IPS-20b (cell line): ENCODE results near the gene PARL.
A peak's percentile ranks its signal among the peaks of the same experiment; 100 is the strongest.

ENCODE experiments used
- H3K27ac ChIP-seq: one replicate; pipeline ENCODE4 v1.5.1; 2013; ENCODE audit warnings: low read length
- H3K27me3 ChIP-seq: 2 replicates; pipeline ENCODE4 v1.6.1; 2013; ENCODE audit warnings: mild to moderate bottlenecking, low read length, inconsistent platforms; ENCODE audit not compliant: insufficient read depth
- H3K36me3 ChIP-seq: 2 replicates; pipeline ENCODE4 v1.6.1; 2013; ENCODE audit warnings: low read depth, mild to moderate bottlenecking, inconsistent platforms, low read length, moderate library complexity; ENCODE audit not compliant: insufficient read depth
- H3K4me1 ChIP-seq: 2 replicates; pipeline ENCODE4 v1.6.1; 2013; ENCODE audit warnings: mild to moderate bottlenecking, control low read depth, inconsistent platforms, low read length, moderate library complexity; ENCODE audit not compliant: insufficient read depth
- H3K4me3 ChIP-seq: 2 replicates; pipeline ENCODE4 v1.5.1; 2013; ENCODE audit warnings: mild to moderate bottlenecking, low read length, inconsistent platforms
- H3K9ac ChIP-seq: 2 replicates; pipeline ENCODE4 v1.6.1; 2013; ENCODE audit warnings: low read depth, mild to moderate bottlenecking, inconsistent platforms, low read length, moderate library complexity
- H3K9me3 ChIP-seq: 2 replicates; pipeline ENCODE4 v1.6.1; 2013; ENCODE audit warnings: mild to moderate bottlenecking, low read depth, low read length, inconsistent platforms; ENCODE audit not compliant: insufficient read depth

The PARL gene

DNA sequence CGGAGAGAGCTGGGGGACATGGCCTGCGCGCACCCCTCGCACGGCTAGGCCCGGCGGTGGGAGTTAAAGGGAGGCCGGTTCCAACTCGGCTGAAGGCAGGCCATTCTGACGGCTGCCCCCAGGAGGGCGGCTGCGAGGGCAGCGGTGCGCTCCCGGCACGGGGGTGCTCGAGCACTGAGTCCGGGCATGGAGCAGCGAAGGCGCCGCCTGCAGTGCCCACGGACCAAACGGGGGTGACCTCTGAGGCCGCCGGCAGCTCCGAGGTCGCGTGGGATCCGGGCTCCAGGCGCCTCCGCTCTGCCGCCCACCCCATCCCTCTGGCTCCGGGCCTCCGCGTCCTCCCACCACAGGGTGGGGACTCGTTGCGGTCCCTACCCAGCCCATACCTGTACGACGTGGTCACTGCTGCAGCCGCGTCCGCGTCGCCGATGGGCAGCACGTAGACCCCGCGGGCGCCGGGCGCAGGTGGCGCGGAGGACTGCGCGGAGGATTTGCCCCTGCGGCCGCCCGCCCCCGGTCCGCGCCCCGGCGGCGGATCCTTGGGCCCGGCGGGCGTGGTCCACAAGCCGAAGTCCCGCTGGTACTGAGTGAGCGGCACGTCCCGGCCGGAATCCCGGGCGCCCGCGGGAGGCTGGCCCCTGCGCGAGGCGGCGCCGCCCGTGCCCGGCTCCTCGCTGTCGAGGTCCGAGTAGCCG, 59.8 kb downstream of the PARL start:
- H3K9me3 ChIP-seq = no peaks in the 10 kb centered on the region
- H3K9ac ChIP-seq = peak overlapping the region; percentile 27; the same call in 1 of the 2 replicates
- H3K27me3 ChIP-seq = peaks cover 17% of the 10 kb centered on the region
- H3K36me3 ChIP-seq = peaks cover 10% of the 10 kb centered on the region
- H3K4me1 ChIP-seq = peaks cover 3% of the 10 kb centered on the region; the same call in 1 of the 2 replicates
- H3K4me3 ChIP-seq = peak overlapping the region; percentile 65
- H3K27ac ChIP-seq = no peak overlapping the region

DNA sequence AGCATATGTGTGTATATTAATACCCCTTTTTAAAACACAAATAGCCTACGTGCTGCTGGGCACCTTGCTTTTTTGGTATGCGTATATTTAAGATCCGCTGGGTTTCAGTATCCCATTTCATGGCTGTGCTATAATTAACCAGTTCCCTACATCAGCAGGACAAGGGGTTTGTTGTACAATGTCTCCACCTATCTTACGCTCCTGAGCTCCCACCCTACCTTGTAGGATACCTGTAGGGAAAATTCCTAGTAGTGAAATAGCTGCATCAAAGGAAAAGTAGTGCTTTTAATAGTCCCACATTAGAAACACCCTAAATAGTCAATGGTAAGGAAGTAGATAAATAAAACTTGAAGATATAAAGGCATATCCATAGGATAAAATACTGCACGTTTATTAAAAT, 60.7 kb downstream of the PARL start:
- Histone ChIP-seq H3K4me3 (peak overlapping the region; percentile 65), H3K9ac (no peak overlapping the region), H3K36me3 (peaks cover 9% of the 10 kb centered on the region; the same call in 1 of the 2 replicates), H3K9me3 (no peaks in the 10 kb centered on the region), H3K4me1 (peaks cover 3% of the 10 kb centered on the region; the same call in 1 of the 2 replicates), H3K27me3 (peaks cover 17% of the 10 kb centered on the region), H3K27ac (no peak overlapping the region)

DNA sequence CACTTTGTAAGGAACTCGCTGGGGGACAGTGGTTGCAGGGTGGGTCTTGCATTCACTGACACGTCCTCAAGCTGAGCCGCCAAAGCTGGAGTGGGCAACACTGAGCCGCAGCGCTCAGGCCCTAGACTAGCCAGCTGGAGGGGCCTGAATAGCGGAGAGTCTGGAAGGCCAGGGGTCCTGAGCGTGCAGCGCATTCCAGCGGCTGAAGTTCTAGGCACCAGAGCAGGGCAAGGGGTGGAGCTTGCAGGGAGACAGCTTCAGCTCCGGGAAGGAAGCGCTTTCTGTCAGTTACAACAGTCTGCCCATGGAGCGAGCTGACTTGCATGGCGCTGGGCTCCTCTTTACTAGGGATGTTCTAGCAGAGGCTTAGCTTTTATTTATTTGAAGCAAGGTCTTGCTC, 62.0 kb downstream of the PARL start:
- Histone ChIP-seq H3K27ac (no peak overlapping the region), H3K9ac (no peak overlapping the region), H3K4me1 (peaks cover 3% of the 10 kb centered on the region; the same call in 1 of the 2 replicates), H3K4me3 (no peak overlapping the region), H3K36me3 (no peaks in the 10 kb centered on the region), H3K9me3 (no peaks in the 10 kb centered on the region), H3K27me3 (peaks cover 17% of the 10 kb centered on the region)

DNA sequence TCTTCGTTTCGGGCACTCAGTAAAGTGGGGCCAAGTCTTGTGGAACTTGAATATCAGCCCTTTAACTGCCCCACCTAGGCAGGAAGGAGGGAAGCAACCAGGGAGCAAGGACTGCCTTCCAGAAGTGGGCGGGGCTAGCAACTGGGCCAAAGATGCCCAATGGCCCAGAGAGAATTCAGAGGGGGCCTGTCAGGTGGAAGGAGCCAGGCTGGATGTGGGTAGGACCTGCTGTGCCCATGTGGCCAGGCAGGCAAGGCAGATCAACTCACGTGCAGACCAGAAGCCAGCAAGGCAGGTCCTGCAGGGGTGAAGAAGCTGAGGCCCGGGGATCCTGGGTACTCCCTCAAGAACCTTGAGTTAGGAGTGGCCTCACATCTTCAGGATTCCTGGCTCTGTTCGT, 64.8 kb downstream of the PARL start:
- no peak overlapping the region for H3K4me3 ChIP-seq
- H3K27ac ChIP-seq = no peak overlapping the region
- no peaks in the 10 kb centered on the region for H3K9me3 ChIP-seq
- H3K9ac ChIP-seq = no peak overlapping the region
- peaks cover 12% of the 10 kb centered on the region for H3K36me3 ChIP-seq
- peaks cover 16% of the 10 kb centered on the region for H3K27me3 ChIP-seq
- peaks cover 3% of the 10 kb centered on the region; the same call in 1 of the 2 replicates for H3K4me1 ChIP-seq

DNA sequence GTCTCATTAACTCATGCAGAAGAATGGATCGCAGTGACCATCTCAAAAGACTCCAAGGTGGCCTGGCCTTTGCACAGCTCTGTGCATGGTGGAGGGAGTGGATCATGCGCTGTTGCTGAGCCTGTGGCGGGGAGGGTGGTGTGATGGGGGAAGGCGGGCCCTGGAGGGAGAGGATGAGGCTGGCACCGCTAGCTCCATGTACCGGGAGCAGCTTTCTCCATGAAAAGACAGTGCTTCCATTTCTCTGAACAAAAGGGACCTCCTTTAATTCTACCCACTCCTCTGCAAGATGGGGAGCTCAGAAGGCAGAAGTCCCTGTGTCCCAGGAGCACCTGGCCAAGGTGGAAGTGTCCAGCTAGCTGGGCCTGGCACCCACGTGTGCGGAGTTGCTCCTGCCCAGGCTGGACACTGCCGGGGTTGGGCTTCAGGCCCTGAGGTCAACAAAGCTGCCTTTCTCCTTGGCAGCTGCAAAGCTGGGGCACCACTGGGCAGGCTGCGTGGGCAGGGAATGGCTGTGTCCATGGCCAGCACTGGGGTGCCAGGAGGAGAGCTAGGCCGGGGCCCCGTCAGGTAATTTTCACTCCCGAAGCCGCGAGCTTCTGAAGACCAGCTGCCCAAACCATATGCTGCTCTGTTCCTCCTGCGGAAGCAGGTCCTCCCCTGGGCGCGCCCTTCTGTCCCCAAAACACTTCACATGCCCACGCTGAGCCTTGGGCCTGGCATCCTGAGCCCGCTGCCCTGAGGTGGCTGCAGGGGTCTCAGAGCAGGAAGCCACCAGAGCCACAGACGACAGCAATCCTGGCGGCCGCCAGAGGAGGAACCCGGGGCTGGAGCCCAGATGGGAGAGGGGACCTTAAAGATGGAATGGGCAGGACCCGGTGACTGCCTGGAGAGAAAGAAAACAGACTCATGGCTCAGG, 65.7 kb downstream of the PARL start:
- H3K4me1 ChIP-seq = no peaks in the 10 kb centered on the region
- H3K9ac ChIP-seq = no peak overlapping the region
- H3K36me3 ChIP-seq = peaks cover 12% of the 10 kb centered on the region
- no peak overlapping the region for H3K27ac ChIP-seq
- H3K4me3 ChIP-seq = no peak overlapping the region
- H3K9me3 ChIP-seq = no peaks in the 10 kb centered on the region
- peaks cover 8% of the 10 kb centered on the region for H3K27me3 ChIP-seq

DNA sequence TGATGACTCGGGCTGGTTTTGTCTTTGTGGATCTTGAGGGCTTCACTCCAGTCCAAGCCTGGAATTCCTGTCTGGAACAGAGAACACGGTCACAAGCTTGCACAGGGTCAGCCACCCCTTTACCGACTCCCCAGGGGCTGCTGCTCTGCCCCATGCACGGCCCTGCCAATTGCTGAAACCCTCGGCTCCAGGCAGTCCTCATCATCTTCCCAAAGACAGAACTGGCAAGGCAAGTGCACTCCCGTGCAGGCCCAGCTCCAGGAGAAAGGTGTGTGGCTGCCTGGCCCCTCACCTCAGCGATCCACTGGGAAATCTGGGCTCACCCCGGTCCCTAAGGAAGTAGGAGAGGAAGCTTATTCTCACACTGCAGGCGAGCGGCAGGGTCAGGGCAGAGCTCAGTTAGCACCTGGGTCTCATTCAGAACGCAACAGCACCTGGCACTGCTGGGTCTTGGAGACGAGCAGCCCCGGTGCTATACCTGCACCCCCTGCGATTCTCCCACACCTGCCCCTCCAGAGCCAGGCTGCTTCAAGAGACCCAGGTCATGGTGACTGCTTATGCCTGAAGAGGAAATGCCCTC, 66.5 kb downstream of the PARL start:
- Histone ChIP-seq H3K27me3 (no peaks in the 10 kb centered on the region; the same call in 1 of the 2 replicates), H3K36me3 (peaks cover 12% of the 10 kb centered on the region), H3K4me3 (no peak overlapping the region), H3K4me1 (no peaks in the 10 kb centered on the region), H3K27ac (no peak overlapping the region), H3K9me3 (no peaks in the 10 kb centered on the region), H3K9ac (no peak overlapping the region)

DNA sequence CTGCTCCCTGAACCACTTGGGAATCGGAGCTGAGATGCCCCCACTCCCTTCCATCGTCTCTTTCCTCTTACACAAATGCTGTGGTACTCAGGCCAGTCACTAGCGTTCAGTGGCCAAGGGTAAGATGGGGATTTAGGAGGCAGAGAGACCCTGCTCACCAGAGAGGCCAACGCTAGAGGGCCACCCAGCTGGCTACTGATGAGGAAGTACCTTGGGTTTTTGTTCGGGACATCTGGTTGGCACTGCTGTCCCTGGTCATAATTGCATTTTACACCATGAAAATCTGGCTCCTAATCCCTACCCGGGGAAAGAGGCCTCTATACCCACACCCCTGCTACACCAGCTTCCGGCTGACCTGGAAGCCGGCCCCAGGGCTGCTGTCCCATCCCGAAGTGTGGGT, 67.0 kb downstream of the PARL start:
- peaks cover 14% of the 10 kb centered on the region for H3K36me3 ChIP-seq
- H3K4me3 ChIP-seq = no peak overlapping the region
- no peaks in the 10 kb centered on the region for H3K27me3 ChIP-seq
- no peak overlapping the region for H3K9ac ChIP-seq
- no peak overlapping the region for H3K27ac ChIP-seq
- no peaks in the 10 kb centered on the region for H3K9me3 ChIP-seq
- H3K4me1 ChIP-seq = no peaks in the 10 kb centered on the region

DNA sequence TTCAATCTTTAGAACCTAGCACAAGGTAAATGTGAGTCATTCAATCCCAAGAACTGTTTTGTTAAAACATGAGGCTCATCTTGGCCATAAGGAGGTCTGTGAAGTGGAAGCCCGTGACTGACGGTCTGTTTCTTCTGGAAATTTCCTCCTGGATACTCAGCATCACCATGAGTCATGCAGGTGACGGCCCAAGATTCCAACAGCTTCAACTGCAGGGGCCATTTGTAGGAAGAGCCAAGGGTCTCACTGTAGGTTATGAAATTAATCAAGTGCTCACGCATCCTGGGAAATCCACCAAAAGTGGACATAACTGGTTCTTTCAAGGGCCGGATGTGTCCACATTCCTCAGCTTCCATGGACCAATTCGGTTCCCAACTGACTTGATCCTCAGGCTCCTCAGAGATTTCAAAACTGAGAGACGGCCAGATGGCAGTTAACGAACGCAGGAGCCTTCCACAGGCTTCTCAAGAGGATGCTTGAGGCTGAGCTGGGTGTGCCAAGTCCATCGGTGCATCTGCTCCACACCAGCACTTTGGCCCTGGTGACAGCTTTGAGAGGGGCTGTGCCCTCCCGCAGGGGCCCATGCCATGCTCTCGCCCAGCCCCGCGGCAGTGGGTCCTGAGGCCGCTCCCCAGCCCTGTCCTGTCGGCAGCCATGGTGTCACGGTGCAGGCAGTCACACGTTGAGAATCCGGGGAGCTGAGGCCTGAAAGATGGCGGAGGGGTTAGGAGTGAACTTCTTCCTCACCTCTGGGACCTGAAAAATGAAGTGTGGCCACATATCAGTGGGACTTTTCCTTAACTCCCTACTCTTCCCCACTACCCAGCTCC, 67.8 kb downstream of the PARL start:
- peaks cover 20% of the 10 kb centered on the region for H3K36me3 ChIP-seq
- no peak overlapping the region for H3K4me3 ChIP-seq
- no peak overlapping the region for H3K27ac ChIP-seq
- no peaks in the 10 kb centered on the region for H3K27me3 ChIP-seq
- no peaks in the 10 kb centered on the region for H3K4me1 ChIP-seq
- no peaks in the 10 kb centered on the region for H3K9me3 ChIP-seq
- no peak overlapping the region for H3K9ac ChIP-seq

DNA sequence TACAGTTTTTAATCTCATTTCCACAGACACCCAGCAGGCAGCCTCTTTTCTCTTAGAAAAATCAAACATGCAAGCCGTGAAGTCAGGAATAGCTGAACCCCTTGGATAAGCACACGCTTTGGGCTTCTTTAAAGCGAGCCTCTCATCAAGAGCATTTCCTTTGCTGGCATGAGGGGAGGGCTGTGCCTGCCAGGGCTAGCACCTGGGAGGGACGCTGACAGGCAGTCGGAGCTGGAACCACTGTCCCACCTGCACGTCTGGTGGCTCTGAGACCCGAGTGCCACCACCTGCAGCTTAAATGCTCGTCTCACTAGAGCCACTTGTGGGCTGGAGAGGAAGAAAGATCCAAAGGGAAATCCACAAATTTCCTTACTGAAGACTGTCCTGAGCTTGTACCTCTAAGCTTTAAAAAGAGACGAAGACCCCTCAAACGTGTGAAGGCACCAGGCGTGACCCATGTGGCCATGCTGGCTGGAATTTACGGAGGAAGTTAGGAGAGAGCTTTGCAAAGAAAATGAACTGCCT, 68.7 kb downstream of the PARL start:
- no peaks in the 10 kb centered on the region for H3K9me3 ChIP-seq
- no peaks in the 10 kb centered on the region for H3K27me3 ChIP-seq
- H3K27ac ChIP-seq = no peak overlapping the region
- H3K4me1 ChIP-seq = no peaks in the 10 kb centered on the region
- H3K36me3 ChIP-seq = peaks cover 29% of the 10 kb centered on the region
- H3K9ac ChIP-seq = no peak overlapping the region
- no peak overlapping the region for H3K4me3 ChIP-seq

DNA sequence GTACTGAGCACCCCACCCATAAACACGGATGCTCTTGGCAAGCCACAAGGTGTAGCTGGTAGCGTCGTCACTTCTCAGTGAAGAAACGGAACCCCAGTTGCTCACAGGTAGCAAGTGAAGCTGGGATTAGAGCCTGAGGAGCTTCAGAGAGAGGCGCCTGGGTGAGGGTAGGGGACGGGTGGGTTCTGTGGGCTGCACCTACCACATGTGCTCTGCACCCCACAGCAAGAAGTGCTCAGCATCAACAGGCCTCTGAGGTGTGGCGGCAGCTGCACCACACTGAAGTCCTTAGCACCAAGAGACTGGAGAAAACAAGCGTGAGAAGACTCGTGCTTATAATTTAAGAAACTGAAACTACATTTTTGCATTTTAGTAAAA, 69.1 kb downstream of the PARL start:
- Histone ChIP-seq H3K36me3 (peaks cover 34% of the 10 kb centered on the region), H3K9ac (no peak overlapping the region), H3K4me1 (no peaks in the 10 kb centered on the region), H3K9me3 (no peaks in the 10 kb centered on the region), H3K27ac (no peak overlapping the region), H3K4me3 (no peak overlapping the region), H3K27me3 (no peaks in the 10 kb centered on the region)

DNA sequence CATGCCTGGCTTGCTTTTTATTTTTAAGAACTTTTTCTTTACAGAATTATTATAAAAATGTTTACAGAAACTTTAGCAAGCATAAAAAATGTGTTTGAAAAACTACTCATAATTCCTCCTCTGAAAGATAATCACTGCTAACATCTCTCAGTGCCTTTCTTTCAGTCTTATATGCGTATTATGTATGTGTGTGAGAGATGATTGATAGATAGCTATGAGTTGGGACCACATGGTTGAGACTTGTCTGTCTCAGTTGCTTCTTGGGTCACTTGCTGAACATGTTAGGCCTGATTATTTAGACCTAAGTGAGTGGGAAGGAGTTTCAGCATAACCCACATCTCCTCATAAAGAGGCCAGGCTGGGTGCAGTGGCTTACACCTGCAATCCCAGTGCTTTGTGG, 70.4 kb downstream of the PARL start:
- H3K4me1 ChIP-seq = no peaks in the 10 kb centered on the region
- H3K27me3 ChIP-seq = no peaks in the 10 kb centered on the region
- peaks cover 47% of the 10 kb centered on the region for H3K36me3 ChIP-seq
- H3K9ac ChIP-seq = no peak overlapping the region
- no peak overlapping the region for H3K27ac ChIP-seq
- no peaks in the 10 kb centered on the region for H3K9me3 ChIP-seq
- H3K4me3 ChIP-seq = no peak overlapping the region
